ENCODE measurements around the gene DMD.
"Not testable (repeated sequence)": the region's sequence is repeated elsewhere in the genome, so short reads cannot be mapped to it uniquely, and the experiment has no call there.

DMD gene

GRCh38 chrX:33211356-33212260 is at the start of gene DMD:
DMD (minus strand) TSS chrX:33211549; CDS start chrX:33211312, 237 bp downstream.
- no peak for DNase-seq (ENCODE audit: low read depth in 2 of 2)

- DNase-seq (ENCODE audit: low read depth in 2 of 2): no peak
These were observed 41.0 kb upstream of the DMD start for GRCh38 chrX:33252306-33252825.

GRCh38 chrX:33218819-33219218 is 7.5 kb upstream of the DMD start:
- no peak for DNase-seq (ENCODE audit: low read depth in 2 of 2)

- no peak for DNase-seq (ENCODE audit: low read depth in 2 of 2)
These were observed 1.2 kb downstream of the DMD start for GRCh38 chrX:33210156-33210555.

GRCh38 chrX:33207056-33207455 is 4.3 kb downstream of the DMD start:
- no peak for DNase-seq (ENCODE audit: low read depth in 2 of 2)

- no peak for DNase-seq (ENCODE audit: low read depth in 2 of 2)
These were observed 6.0 kb downstream of the DMD start for GRCh38 chrX:33205321-33205720.

GRCh38 chrX:33204889-33205288 is 6.5 kb downstream of the DMD start:
- DNase-seq (ENCODE audit: low read depth in 2 of 2): no peak

- DNase-seq (ENCODE audit: low read depth in 2 of 2): no peak
These were observed 12.6 kb downstream of the DMD start for GRCh38 chrX:33198561-33199279.

- DNase-seq (ENCODE audit: low read depth in 2 of 2): no peak
These were observed 15.7 kb downstream of the DMD start for GRCh38 chrX:33195698-33196097.

GRCh38 chrX:33194876-33195433 is 16.4 kb downstream of the DMD start:
- DNase-seq (ENCODE audit: low read depth in 2 of 2): no peak

- no peak for DNase-seq (ENCODE audit: low read depth in 2 of 2)
These were observed 17.1 kb downstream of the DMD start for GRCh38 chrX:33194289-33194688.

GRCh38 chrX:33190016-33190415 is 21.3 kb downstream of the DMD start:
- DNase-seq (ENCODE audit: low read depth in 2 of 2): no peak

GRCh38 chrX:33188881-33189280 is 22.5 kb downstream of the DMD start:
- DNase-seq (ENCODE audit: low read depth in 2 of 2): no peak

GRCh38 chrX:33188286-33188685 is 23.1 kb downstream of the DMD start:
- no peak for DNase-seq (ENCODE audit: low read depth in 2 of 2)

GRCh38 chrX:33184803-33185202 is 26.5 kb downstream of the DMD start:
- not testable (repeated sequence) for DNase-seq (ENCODE audit: low read depth in 2 of 2)

- DNase-seq (ENCODE audit: low read depth in 2 of 2): no peak
These were observed 28.0 kb downstream of the DMD start for GRCh38 chrX:33183361-33183760.

- no peak for DNase-seq (ENCODE audit: low read depth in 2 of 2)
These were observed 32.7 kb downstream of the DMD start for GRCh38 chrX:33178690-33179089.

GRCh38 chrX:33178218-33178617 is 33.1 kb downstream of the DMD start:
- DNase-seq (ENCODE audit: low read depth in 2 of 2): no peak

- no peak for DNase-seq (ENCODE audit: low read depth in 2 of 2)
These were observed 36.1 kb downstream of the DMD start for GRCh38 chrX:33175201-33175600.

GRCh38 chrX:33171041-33171440 is 40.3 kb downstream of the DMD start:
- DNase-seq (ENCODE audit: low read depth in 2 of 2): no peak

GRCh38 chrX:33161829-33162228 is 49.5 kb downstream of the DMD start:
- DNase-seq (ENCODE audit: low read depth in 2 of 2): no peak

- DNase-seq (ENCODE audit: low read depth in 2 of 2): no peak
These were observed 51.1 kb downstream of the DMD start for GRCh38 chrX:33160273-33160672.

Measured in activated CD4-positive, alpha-beta T cell treated with anti-CD3 and anti-CD28 coated beads for 24 hours (primary cell).